HepG2 (cell line): ENCODE data around the gene HTR2A.

Source experiments
- CTCF ChIP-seq: sonication (generic); formaldehyde crosslinking; IDR thresholded peaks from 2 replicates; pipeline ENCODE4 v1.5.0; 2020; ENCODE audit warnings: mild to moderate bottlenecking, missing genetic modification reagents, moderate library complexity
- E2F1 ChIP-seq: sonication (generic); formaldehyde crosslinking; IDR thresholded peaks from 2 replicates; pipeline ENCODE4 v1.5.0; 2020; ENCODE audit warnings: missing genetic modification reagents
- EP300 ChIP-seq, 3 experiments: sonication (generic) in 1 of 3; formaldehyde crosslinking in 1 of 3; IDR thresholded peaks; 2 replicates each; pipeline versions ENCODE4 v1.5.1 to v1.6.1; 2011 to 2020; ENCODE audit warnings: low read depth in 2 of 3, low read length in 2 of 3, borderline replicate concordance in 1 of 3, improper control_type of control experiment in 1 of 3, mild to moderate bottlenecking in 1 of 3, missing genetic modification reagents in 1 of 3, moderate library complexity in 1 of 3
- FOXM1 ChIP-seq: sonication (generic); formaldehyde crosslinking; IDR thresholded peaks from 2 replicates; pipeline ENCODE4 v1.5.0; 2020; ENCODE audit warnings: missing genetic modification reagents
- KDM1A ChIP-seq: IDR thresholded peaks from 2 replicates; pipeline ENCODE4 v1.6.1; 2016; ENCODE audit warnings: missing compliant biosample characterization
- KLF9 ChIP-seq: IDR thresholded peaks from 2 replicates; pipeline ENCODE4 v1.6.1; 2016; ENCODE audit warnings: low read depth
- TAF1 ChIP-seq: sonication (generic); formaldehyde crosslinking; IDR thresholded peaks from 2 replicates; pipeline ENCODE4 v1.4.0; 2020; ENCODE audit warnings: missing genetic modification reagents
- ZNF329 ChIP-seq: sonication (generic); formaldehyde crosslinking; IDR thresholded peaks from 2 replicates; pipeline ENCODE4 v1.9.0; 2021; ENCODE audit warnings: low read depth, mild to moderate bottlenecking, missing genetic modification reagents
- ZNF552 ChIP-seq: sonication (generic); formaldehyde crosslinking; IDR thresholded peaks from 2 replicates; pipeline ENCODE4 v1.9.0; 2022; ENCODE audit warnings: missing genetic modification reagents, mild to moderate bottlenecking, borderline replicate concordance
- ZNF558 ChIP-seq: sonication (generic); formaldehyde crosslinking; IDR thresholded peaks from 2 replicates; pipeline ENCODE4 v1.9.0; 2022; ENCODE audit warnings: mild to moderate bottlenecking, missing genetic modification reagents, borderline replicate concordance
- TF ChIP-seq, protein P1 (sequence below): IDR thresholded peaks from 2 replicates; pipeline ENCODE4 v1.6.1; 2012; ENCODE audit warnings: inconsistent platforms

GRCh38 chr13:46852168-46852567 lies 44.7 kb downstream of the HTR2A start:
- TF ChIP-seq FOXM1, result no peak
- no peak for TF ChIP-seq ZNF552 (CRISPR knock-in tag)
- no peak for TF ChIP-seq E2F1 (CRISPR knock-in tag)
- no peak for TF ChIP-seq KDM1A (CRISPR knock-in tag)
- TF ChIP-seq CTCF (CRISPR knock-in tag), result no peak
- TF ChIP-seq EP300 (IDR thresholded peaks at IDR 0.05; ENCODE audit: low read depth in 2 of 2, low read length in 2 of 2), result no peak
- no peak for TF ChIP-seq EP300 (CRISPR knock-in tag; IDR thresholded peaks at IDR 0.05; ENCODE audit: borderline replicate concordance)
- no peak for TF ChIP-seq ZNF329 (CRISPR knock-in tag)
- TF ChIP-seq, protein P1, sequence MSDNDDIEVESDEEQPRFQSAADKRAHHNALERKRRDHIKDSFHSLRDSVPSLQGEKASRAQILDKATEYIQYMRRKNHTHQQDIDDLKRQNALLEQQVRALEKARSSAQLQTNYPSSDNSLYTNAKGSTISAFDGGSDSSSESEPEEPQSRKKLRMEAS, result no peak
- TF ChIP-seq ZNF558 (CRISPR knock-in tag), result no peak
- no peak for TF ChIP-seq KLF9
- TF ChIP-seq TAF1 (CRISPR knock-in tag), result no peak
